ENCODE data around the gene PHLPP1.

The PHLPP1 gene

GRCh38 chr18:62721839-62722795 is 6.8 kb downstream of the PHLPP1 start:
- DNase-seq: no peak
- peaks cover 70% of the 10 kb centered on the region for H3K4me1 Mint-ChIP-seq

GRCh38 chr18:62723666-62724281 is 8.4 kb downstream of the PHLPP1 start:
- peak overlapping the region; percentile 29 for H3K27ac Mint-ChIP-seq

More at GRCh38 chr18:62721839-62722795, 6.8 kb downstream of the PHLPP1 start:
- H3K4me3 Mint-ChIP-seq: peak overlapping the region; percentile 91
- peaks cover 7% of the 10 kb centered on the region for H3K9me3 Mint-ChIP-seq
- peaks cover 2% of the 10 kb centered on the region for H3K27me3 Mint-ChIP-seq (ENCODE audit: low read depth, poor library complexity)
- H3K27ac Mint-ChIP-seq: peak overlapping the region; percentile 75
- TF ChIP-seq CTCF (IDR thresholded peaks at IDR 0.05): no peak
- H3K36me3 Mint-ChIP-seq (ENCODE audit: low read depth): peaks cover 19% of the 10 kb centered on the region

GRCh38 chr18:62725896-62726295 is 10.6 kb downstream of the PHLPP1 start:
- no peak for TF ChIP-seq CTCF (IDR thresholded peaks at IDR 0.05)
- H3K4me3 Mint-ChIP-seq: no peak overlapping the region
- no peaks in the 10 kb centered on the region for H3K27me3 Mint-ChIP-seq (ENCODE audit: low read depth, poor library complexity)
- H3K36me3 Mint-ChIP-seq (ENCODE audit: low read depth): peaks cover 49% of the 10 kb centered on the region
- peaks cover 34% of the 10 kb centered on the region for H3K4me1 Mint-ChIP-seq
- DNase-seq: no peak
- peaks cover 30% of the 10 kb centered on the region for H3K9me3 Mint-ChIP-seq
- no peak overlapping the region for H3K27ac Mint-ChIP-seq

More at GRCh38 chr18:62723666-62724281, 8.4 kb downstream of the PHLPP1 start:
- Mint-ChIP-seq H3K4me3 (peak overlapping the region; percentile 20), H3K27me3 (ENCODE audit: low read depth, poor library complexity) (no peaks in the 10 kb centered on the region), H3K9me3 (peaks cover 12% of the 10 kb centered on the region), H3K4me1 (peaks cover 55% of the 10 kb centered on the region), H3K36me3 (ENCODE audit: low read depth) (peaks cover 30% of the 10 kb centered on the region)
- DNase-seq: no peak
- no peak for TF ChIP-seq CTCF (IDR thresholded peaks at IDR 0.05)

GRCh38 chr18:62728254-62728653 is 12.9 kb downstream of the PHLPP1 start:
- Mint-ChIP-seq H3K4me1 (peaks cover 10% of the 10 kb centered on the region), H3K9me3 (peaks cover 53% of the 10 kb centered on the region), H3K4me3 (no peak overlapping the region), H3K36me3 (ENCODE audit: low read depth) (peaks cover 72% of the 10 kb centered on the region), H3K27me3 (ENCODE audit: low read depth, poor library complexity) (no peaks in the 10 kb centered on the region), H3K27ac (no peak overlapping the region)
- DNase-seq: no peak
- no peak for TF ChIP-seq CTCF (IDR thresholded peaks at IDR 0.05)

GRCh38 chr18:62729487-62730386 is 14.4 kb downstream of the PHLPP1 start:
- H3K27ac Mint-ChIP-seq: no peak overlapping the region
- peaks cover 10% of the 10 kb centered on the region for H3K4me1 Mint-ChIP-seq
- no peak overlapping the region for H3K4me3 Mint-ChIP-seq
- TF ChIP-seq CTCF (IDR thresholded peaks at IDR 0.05): no peak
- no peak for DNase-seq
- H3K36me3 Mint-ChIP-seq (ENCODE audit: low read depth): peaks cover 82% of the 10 kb centered on the region
- H3K27me3 Mint-ChIP-seq (ENCODE audit: low read depth, poor library complexity): no peaks in the 10 kb centered on the region
- H3K9me3 Mint-ChIP-seq: peaks cover 60% of the 10 kb centered on the region

Data from nephron progenitor cell (in vitro differentiated cells).